DND-41 (cell line): Measurements from ENCODE around the gene ECSIT.

Experiments
- ATAC-seq: fragments of 200-7000 bp; cut with Tn5 transposase; 3 replicates; pipeline ENCODE4 v1.9.1; 2021; ENCODE audit warnings: low read depth; ENCODE audit not compliant: insufficient read depth
- DNase-seq: peaks from one replicate; pipeline ENCODE4 v3.0.0-alpha.2; 2020
- H2AFZ ChIP-seq: 2 replicates; pipeline ENCODE4 v1.6.0; 2012; ENCODE audit warnings: low read depth, low read length
- H3K27ac ChIP-seq: 2 replicates; pipeline ENCODE4 v1.5.1; 2012; ENCODE audit warnings: low read length, inconsistent platforms
- H3K27me3 ChIP-seq: fragments of 200-600 bp; sonication (generic); 2 replicates; pipeline ENCODE4 v1.6.0; 2012; ENCODE audit warnings: low read length, mild to moderate bottlenecking, inconsistent platforms; ENCODE audit not compliant: insufficient read depth, poor library complexity
- H3K36me3 ChIP-seq: 2 replicates; pipeline ENCODE4 v1.5.1; 2012; ENCODE audit warnings: low read length, inconsistent platforms; ENCODE audit not compliant: insufficient read depth
- H3K4me1 ChIP-seq: 2 replicates; pipeline ENCODE4 v1.5.1; 2012; ENCODE audit warnings: mild to moderate bottlenecking, low read length; ENCODE audit not compliant: insufficient read depth
- H3K4me2 ChIP-seq: 2 replicates; pipeline ENCODE4 v1.6.0; 2012; ENCODE audit warnings: mild to moderate bottlenecking, moderate library complexity, low read length, inconsistent platforms; ENCODE audit not compliant: insufficient read depth
- H3K4me3 ChIP-seq, 2 experiments: fragments of 200-600 bp in 1 of 2; shearing (Covaris generic) in 1 of 2; 2 replicates each; pipeline ENCODE4 v1.5.1; 2012 to 2016; ENCODE audit warnings: inconsistent platforms in 2 of 2, low read length in 2 of 2, mild to moderate bottlenecking in 2 of 2, low read depth in 1 of 2, moderate library complexity in 1 of 2
- H3K79me2 ChIP-seq: 2 replicates; pipeline ENCODE4 v1.6.0; 2012; ENCODE audit warnings: low read length, inconsistent platforms; ENCODE audit not compliant: insufficient read depth
- H3K9ac ChIP-seq: 2 replicates; pipeline ENCODE4 v1.6.0; 2012; ENCODE audit warnings: low read depth, mild to moderate bottlenecking, inconsistent platforms, low read length, moderate library complexity
- H3K9me3 ChIP-seq: 2 replicates; pipeline ENCODE4 v1.5.1; 2012; ENCODE audit warnings: low read length, moderate library complexity, mild to moderate bottlenecking, inconsistent platforms; ENCODE audit not compliant: insufficient read depth, severe bottlenecking
- H4K20me1 ChIP-seq: 2 replicates; pipeline ENCODE4 v1.6.0; 2012; ENCODE audit warnings: low read length; ENCODE audit not compliant: insufficient read depth
- EZH2 ChIP-seq: IDR thresholded peaks from 3 replicates; pipeline ENCODE4 v1.6.1; 2012; ENCODE audit warnings: borderline replicate concordance, low read depth, mild to moderate bottlenecking, moderate library complexity, low read length, inconsistent platforms; ENCODE audit not compliant: severe bottlenecking
- TF ChIP-seq, protein P1 (sequence below): IDR thresholded peaks from 2 replicates; pipeline ENCODE4 v1.5.1; 2012; ENCODE audit warnings: borderline replicate concordance, low read length, moderate library complexity, mild to moderate bottlenecking; ENCODE audit not compliant: poor library complexity, severe bottlenecking; ENCODE audit errors: extremely low read depth

Gene ECSIT

DNA sequence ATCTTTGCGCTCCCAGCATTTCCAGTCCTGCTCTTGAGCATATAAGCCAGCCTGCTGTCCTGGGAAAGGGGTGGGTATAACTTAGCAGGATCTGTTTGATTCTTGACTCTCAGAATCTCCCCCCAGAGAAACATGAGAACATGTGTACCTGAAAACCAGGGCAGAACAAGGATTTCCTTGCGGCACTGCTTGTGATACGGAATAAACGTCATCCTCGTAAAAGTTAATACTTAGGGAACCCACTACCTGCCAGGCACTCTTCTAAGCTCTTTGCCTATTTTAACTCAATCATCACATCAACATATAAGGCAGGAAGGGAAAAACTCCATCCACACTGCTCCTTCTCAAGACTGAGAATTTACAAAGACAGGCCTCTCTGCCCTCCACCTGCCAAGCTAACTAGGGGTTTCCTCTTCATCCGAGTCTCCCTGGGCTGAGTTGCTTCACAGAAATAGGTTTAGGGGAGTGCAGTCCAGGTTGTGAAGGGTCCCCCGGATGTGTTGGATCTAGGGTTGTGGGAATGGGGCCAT, 24.4 kb downstream of the ECSIT start:
- DNase-seq (no peak), ATAC-seq (no peak)
- Histone ChIP-seq H3K9ac (peak overlapping the region; percentile 84), H3K27me3 (no peaks in the 10 kb centered on the region), H3K79me2 (peaks cover 13% of the 10 kb centered on the region), H2AFZ (peak overlapping the region; percentile 65), H4K20me1 (no peaks in the 10 kb centered on the region), H3K9me3 (no peaks in the 10 kb centered on the region), H3K4me1 (peaks cover 29% of the 10 kb centered on the region), H3K27ac (peak overlapping the region; percentile 61), H3K4me2 (peak overlapping the region; percentile 95), H3K4me3 (peak overlapping the region; percentile 76 to 88; a peak in 3 of 4 replicates), H3K36me3 (peaks cover 4% of the 10 kb centered on the region; the same call in 1 of the 2 replicates)
- TF ChIP-seq, protein P1, sequence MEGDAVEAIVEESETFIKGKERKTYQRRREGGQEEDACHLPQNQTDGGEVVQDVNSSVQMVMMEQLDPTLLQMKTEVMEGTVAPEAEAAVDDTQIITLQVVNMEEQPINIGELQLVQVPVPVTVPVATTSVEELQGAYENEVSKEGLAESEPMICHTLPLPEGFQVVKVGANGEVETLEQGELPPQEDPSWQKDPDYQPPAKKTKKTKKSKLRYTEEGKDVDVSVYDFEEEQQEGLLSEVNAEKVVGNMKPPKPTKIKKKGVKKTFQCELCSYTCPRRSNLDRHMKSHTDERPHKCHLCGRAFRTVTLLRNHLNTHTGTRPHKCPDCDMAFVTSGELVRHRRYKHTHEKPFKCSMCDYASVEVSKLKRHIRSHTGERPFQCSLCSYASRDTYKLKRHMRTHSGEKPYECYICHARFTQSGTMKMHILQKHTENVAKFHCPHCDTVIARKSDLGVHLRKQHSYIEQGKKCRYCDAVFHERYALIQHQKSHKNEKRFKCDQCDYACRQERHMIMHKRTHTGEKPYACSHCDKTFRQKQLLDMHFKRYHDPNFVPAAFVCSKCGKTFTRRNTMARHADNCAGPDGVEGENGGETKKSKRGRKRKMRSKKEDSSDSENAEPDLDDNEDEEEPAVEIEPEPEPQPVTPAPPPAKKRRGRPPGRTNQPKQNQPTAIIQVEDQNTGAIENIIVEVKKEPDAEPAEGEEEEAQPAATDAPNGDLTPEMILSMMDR = no peak
- no peak for TF ChIP-seq EZH2

GRCh38 chr19:11499890-11500420, 29.0 kb downstream of the ECSIT start:
- ATAC-seq (no peak), DNase-seq (no peak)
- TF ChIP-seq, protein P1 = no peak
- TF ChIP-seq EZH2 = no peak
- H3K27me3 ChIP-seq = no peaks in the 10 kb centered on the region
- peaks cover 7% of the 10 kb centered on the region for H3K79me2 ChIP-seq
- H3K4me3 ChIP-seq = no peak overlapping the region
- H3K27ac ChIP-seq = no peak overlapping the region
- H3K9ac ChIP-seq = no peak overlapping the region
- H3K36me3 ChIP-seq = peaks cover 22% of the 10 kb centered on the region
- no peaks in the 10 kb centered on the region for H3K9me3 ChIP-seq
- peaks cover 7% of the 10 kb centered on the region for H3K4me1 ChIP-seq
- 0 out of 2 replicates have a peak, but pooled peaks cover 4% of the 10 kb centered on the region for H4K20me1 ChIP-seq
- no peak overlapping the region for H2AFZ ChIP-seq
- H3K4me2 ChIP-seq = no peak overlapping the region

DNA sequence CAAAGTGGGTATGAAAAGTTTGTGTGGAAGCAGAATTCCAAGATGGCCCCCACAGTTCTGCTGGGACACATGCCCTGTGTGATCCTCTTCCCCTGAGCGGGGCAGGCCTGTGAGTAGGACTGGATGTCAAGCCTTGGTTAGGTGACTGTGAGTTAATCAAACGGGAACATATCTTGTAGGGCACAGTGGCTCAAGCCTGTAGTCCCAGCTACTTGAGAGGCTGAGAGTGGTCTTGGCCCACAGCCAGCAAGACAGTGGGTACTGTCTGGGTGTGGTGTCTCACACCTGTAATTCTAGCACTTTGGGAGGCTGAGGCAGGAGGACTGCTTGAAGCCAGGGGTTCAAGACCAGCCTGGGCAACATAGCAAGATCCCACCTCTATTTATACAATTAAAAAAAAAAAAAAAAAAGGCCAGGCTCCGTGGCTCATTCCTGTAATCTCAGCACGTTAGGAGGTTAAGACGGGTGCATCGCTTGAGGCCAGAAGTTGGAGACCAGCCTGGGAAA, 29.7 kb downstream of the ECSIT start:
- Histone ChIP-seq H2AFZ (no peak overlapping the region), H3K27ac (no peak overlapping the region), H4K20me1 (0 out of 2 replicates have a peak, but pooled peaks cover 4% of the 10 kb centered on the region), H3K4me3 (no peak overlapping the region), H3K27me3 (no peaks in the 10 kb centered on the region), H3K9ac (no peak overlapping the region), H3K4me1 (peaks cover under 1% of the 10 kb centered on the region; the same call in 1 of the 2 replicates), H3K9me3 (no peaks in the 10 kb centered on the region), H3K4me2 (no peak overlapping the region), H3K79me2 (peaks cover 7% of the 10 kb centered on the region), H3K36me3 (peaks cover 26% of the 10 kb centered on the region)
- DNase-seq (no peak), ATAC-seq (no peak)
- TF ChIP-seq, protein P1 = no peak
- no peak for TF ChIP-seq EZH2
